Caco-2 (cell line): ENCODE results near the gene ZNFX1. TPM values are rescaled to one million over a fixed set of nuclear protein-coding genes. Genes with fewer than 3 reads are reported as not detected.

Experiments used
- Bru-seq: library from RNA; stranded (reverse); fragments of 400-500 nt; gene quantifications from one replicate; lab custom pipeline; 2021; lab: Mats Ljungman, UMichigan
- BruChase-seq, 2 experiments: library from RNA; stranded (reverse); fragments of 400-500 nt; gene quantifications; one replicate each; lab custom pipeline; 2021; lab: Mats Ljungman, UMichigan
- BruUV-seq: library from RNA; stranded (reverse); fragments of 400-500 nt; replicated peaks from 2 replicates; lab custom pipeline; 2021; lab: Mats Ljungman, UMichigan
- CTCF ChIA-PET: fragments of 300-600 bp; sonication (Branson Sonifier 250); formaldehyde crosslinking; loops from one replicate; lab custom pipeline; 2022; ENCODE audit warnings: antibody characterized with exemption; lab: Charles Lee
- POLR2A ChIA-PET: fragments of 300-600 bp; sonication (Branson Sonifier 250); formaldehyde crosslinking; loops from one replicate; lab custom pipeline; 2022; ENCODE audit warnings: antibody characterized with exemption; lab: Charles Lee
- DNase-seq, 2 experiments: peaks; one replicate each; pipeline versions ENCODE4 v3.0.0 to v3.0.0-alpha.2; 2020 to 2022
- H3K27me3 ChIP-seq: replicated peaks from 2 replicates; pipeline ENCODE4 v1.6.0; 2011; ENCODE audit warnings: low read length; ENCODE audit not compliant: control insufficient read depth, insufficient read depth
- H3K36me3 ChIP-seq: 2 replicates; pipeline ENCODE4 v1.5.1; 2011; ENCODE audit warnings: low read length; ENCODE audit not compliant: control insufficient read depth, insufficient read depth
- H3K4me1 ChIP-seq: fragments of 250-450 bp; sonication (Bioruptor Pico); 2 replicates; pipeline ENCODE4 v1.5.1; 2020; ENCODE audit warnings: mild to moderate bottlenecking
- H3K4me3 ChIP-seq: 2 replicates; pipeline ENCODE4 v1.5.1; 2011; ENCODE audit warnings: low read depth, mild to moderate bottlenecking, control low read depth, low read length
- H3K9me3 ChIP-seq: fragments of 250-450 bp; sonication (Bioruptor Pico); 2 replicates; pipeline ENCODE4 v1.5.1; 2020; ENCODE audit warnings: mild to moderate bottlenecking, moderate library complexity
- H3K27ac Mint-ChIP-seq: one replicate; pipeline ENCODE4 v1.8.0; 2022; ENCODE audit warnings: mixed read lengths; ENCODE audit not compliant: unreplicated experiment
- H3K27me3 Mint-ChIP-seq: one replicate; pipeline ENCODE4 v1.8.0; 2022; ENCODE audit warnings: mixed read lengths; ENCODE audit not compliant: insufficient read depth, unreplicated experiment
- H3K36me3 Mint-ChIP-seq: one replicate; pipeline ENCODE4 v1.8.0; 2022; ENCODE audit warnings: mild to moderate bottlenecking, mixed read lengths; ENCODE audit not compliant: insufficient read depth, unreplicated experiment
- H3K4me1 Mint-ChIP-seq: one replicate; pipeline ENCODE4 v1.8.0; 2022; ENCODE audit warnings: low read depth, mixed read lengths; ENCODE audit not compliant: unreplicated experiment
- H3K4me3 Mint-ChIP-seq: one replicate; pipeline ENCODE4 v1.8.0; 2022; ENCODE audit warnings: mild to moderate bottlenecking, moderate library complexity, mixed read lengths; ENCODE audit not compliant: unreplicated experiment
- H3K9me3 Mint-ChIP-seq: one replicate; pipeline ENCODE4 v1.8.0; 2022; ENCODE audit warnings: mixed read lengths; ENCODE audit not compliant: unreplicated experiment
- CTCF ChIP-seq, 2 experiments: fragments of 200-600 bp in 1 of 2; IDR thresholded peaks; 1 replicate in 1 of 2; 2 replicates in 1 of 2; pipeline versions ENCODE4 v1.5.1 to v1.8.0; 2011 to 2022; ENCODE audit warnings: antibody characterized with exemption in 1 of 2, control low read depth in 1 of 2, inconsistent platforms in 1 of 2, low read depth in 1 of 2, low read length in 1 of 2, mild to moderate bottlenecking in 1 of 2, moderate library complexity in 1 of 2; ENCODE audit not compliant: insufficient read depth in 1 of 2, severe bottlenecking in 1 of 2, unreplicated experiment in 1 of 2
- intact Hi-C: fragments of 100-400 bp; cut with micrococcal nuclease; formaldehyde crosslinking; loops from one replicate; pipeline ENCODE4 v1.10.0; 2022; ENCODE audit not compliant: unreplicated experiment
- long read RNA-seq: library from polyadenylated mRNA; stranded (forward); transcript quantifications from one replicate; pipeline ENCODE4 v2.0.0, GENCODE V29; 2022
- total RNA-seq: library from RNA; stranded (reverse); gene quantifications from 2 replicates; pipeline ENCODE4 v1.2.3, GENCODE V29; 2022

Gene ZNFX1
- total RNA-seq: 34.0 and 34.7 TPM in 2 replicates
- percentile 87 among the genes with signal in this experiment for Bru-seq, nascent RNA
- BruChase-seq, experiment 1, labeled RNA remaining after a 2-hour chase: percentile 89 among the genes with signal in this experiment
- BruChase-seq, experiment 2, labeled RNA remaining after a 6-hour chase: percentile 84 among the genes with signal in this experiment
- long read RNA-seq, partial matches to known transcripts: 5 of 27 reads
- long read RNA-seq, other reads (novel, unspliced or antisense): 22 of 27 reads

DNA sequence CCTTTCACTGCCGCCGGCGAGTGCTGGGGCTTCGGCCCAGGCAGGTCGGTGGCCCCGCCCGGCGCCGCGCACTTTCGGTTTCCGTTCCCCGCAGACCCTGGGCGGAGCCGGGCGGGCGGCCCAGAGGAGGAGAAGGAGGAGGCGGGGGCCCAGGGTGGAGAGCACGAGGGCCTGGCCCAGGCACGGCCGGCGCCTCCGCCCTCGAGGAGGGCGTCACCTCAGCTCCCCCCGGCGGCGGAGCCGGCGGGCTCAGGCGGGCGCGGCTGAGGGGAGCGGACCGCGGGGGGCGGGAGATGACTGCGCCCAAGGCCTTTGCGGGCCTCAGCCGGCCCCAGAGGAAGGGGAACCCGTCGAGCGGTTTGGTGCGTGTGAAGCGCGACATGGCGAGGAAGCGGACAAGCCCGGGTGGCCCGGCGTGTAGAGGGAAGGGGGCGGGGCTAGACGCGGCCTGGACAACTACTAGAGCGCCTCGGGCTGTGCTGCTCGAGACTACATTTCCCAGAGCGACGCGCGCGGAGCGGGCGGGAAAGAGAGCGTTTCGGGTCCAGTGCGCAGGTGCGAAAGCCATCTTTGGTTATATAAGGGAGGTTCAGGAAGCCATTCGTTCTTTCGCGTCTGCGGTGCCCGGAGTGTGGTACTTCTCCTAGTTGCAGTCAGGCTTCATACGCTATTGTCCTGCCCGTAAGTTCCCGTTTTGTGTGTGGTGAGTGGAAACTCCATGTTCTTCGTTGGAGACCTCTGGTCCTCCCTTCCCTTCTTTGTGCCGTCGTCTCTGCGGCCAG, at the start of gene ZNFX1:
Gene ZNFX1, minus strand, starts transcription at position 22 of the 782 bp plus-strand sequence. CDS start 2,218 bp downstream, outside the sequence.
- intact Hi-C loops: loop anchor here (1.0 to 2.0 kb wide), 3 partner anchors 9 to 59 kb away; partner anchors contain the start of gene DDX27
- peak within 1 kb of the TSS; percentile 81 for H3K4me3 Mint-ChIP-seq

GRCh38 chr20:49326026-49326425, 48.2 kb upstream of the ZNFX1 start:
- intact Hi-C loops: no loop called here
- Mint-ChIP-seq H3K27me3 (peaks cover 27% of the 10 kb centered on the region), H3K36me3 (no peaks in the 10 kb centered on the region), H3K9me3 (no peaks in the 10 kb centered on the region), H3K27ac (no peak overlapping the region), H3K4me1 (no peaks in the 10 kb centered on the region), H3K4me3 (no peak overlapping the region)
- DNase-seq: no peak
- ChIA-PET POLR2A (no interaction called here), CTCF (interaction anchor here (1.0 kb wide), 1 partner anchor 158 kb away, joined by 4 read pairs; no protein-coding TSS in a partner anchor)
- TF ChIP-seq CTCF (IDR thresholded peaks at IDR 0.05; ENCODE audit: insufficient read depth in 1 of 2, low read depth in 1 of 2, low read length in 1 of 2, severe bottlenecking in 1 of 2, unreplicated experiment in 1 of 2): no peak
- Histone ChIP-seq H3K4me1 (no peaks in the 10 kb centered on the region), H3K27me3 (peaks cover 5% of the 10 kb centered on the region; the same call in 1 of the 2 replicates), H3K4me3 (no peak overlapping the region), H3K36me3 (no peaks in the 10 kb centered on the region), H3K9me3 (no peaks in the 10 kb centered on the region)
- BruUV-seq: no TSS peak

More for the DNA sequence above, at the start of gene ZNFX1:
- no TSS peak for BruUV-seq
- H3K36me3 ChIP-seq: peaks cover 51% of the 10 kb centered on the region
- H3K9me3 Mint-ChIP-seq: peaks cover 35% of the 10 kb centered on the region
- H3K27me3 ChIP-seq: no peaks in the 10 kb centered on the region
- peaks cover 38% of the 10 kb centered on the region for H3K9me3 ChIP-seq
- ChIA-PET POLR2A (interaction anchor here (0.6 to 2.3 kb wide), 18 partner anchors 9 to 638 kb away, joined by 3 to 45 read pairs (median 4); partner anchors contain the start of genes CSE1L and DDX27), CTCF (interaction anchor here (0.6 to 1.0 kb wide), 3 partner anchors 42 to 328 kb away, joined by 3 to 12 read pairs (median 4); no protein-coding TSS in a partner anchor)
- H3K4me1 ChIP-seq: peaks cover 44% of the 10 kb centered on the region
- H3K4me3 ChIP-seq: peak within 1 kb of the TSS; percentile 76
- peaks cover 56% of the 10 kb centered on the region for H3K4me1 Mint-ChIP-seq
- peak; percentile 100 for DNase-seq
- peak within 1 kb of the TSS; percentile 97 for H3K27ac Mint-ChIP-seq
- H3K27me3 Mint-ChIP-seq: peaks cover 9% of the 10 kb centered on the region
- TF ChIP-seq CTCF (IDR thresholded peaks at IDR 0.05; ENCODE audit: insufficient read depth in 1 of 2, low read depth in 1 of 2, low read length in 1 of 2, severe bottlenecking in 1 of 2, unreplicated experiment in 1 of 2): no peak
- H3K36me3 Mint-ChIP-seq: peaks cover 97% of the 10 kb centered on the region

DNA sequence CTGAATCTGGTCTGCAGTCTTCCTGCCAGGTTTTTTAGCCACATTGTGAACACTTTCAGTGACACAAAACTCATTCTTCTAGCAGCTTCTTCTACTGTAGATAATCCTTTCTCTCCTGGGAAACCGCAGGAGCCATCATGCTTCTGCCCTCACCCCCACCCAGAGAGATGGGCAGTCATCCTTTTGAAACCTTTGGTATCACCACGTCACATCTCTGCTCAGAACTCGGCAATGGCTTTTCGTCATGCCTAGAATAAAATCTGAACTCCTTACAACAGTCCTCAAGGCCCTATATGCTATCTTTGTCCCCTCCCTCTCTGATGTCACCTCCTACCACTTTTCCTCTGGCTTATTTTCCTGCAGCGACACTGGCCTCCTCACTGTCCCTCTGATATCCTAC, 46.4 kb upstream of the ZNFX1 start:
- Mint-ChIP-seq H3K36me3 (no peaks in the 10 kb centered on the region), H3K4me1 (no peaks in the 10 kb centered on the region), H3K9me3 (no peaks in the 10 kb centered on the region), H3K4me3 (no peak overlapping the region), H3K27me3 (peaks cover 21% of the 10 kb centered on the region), H3K27ac (no peak overlapping the region)
- no peaks in the 10 kb centered on the region for H3K36me3 ChIP-seq
- CTCF ChIA-PET: interaction anchor here (1.0 to 3.1 kb wide), 8 partner anchors 14 to 286 kb away, joined by 3 to 29 read pairs (median 4); no protein-coding TSS in a partner anchor
- H3K4me3 ChIP-seq: no peak overlapping the region
- BruUV-seq: no TSS peak
- no peak for TF ChIP-seq CTCF (IDR thresholded peaks at IDR 0.05; ENCODE audit: insufficient read depth in 1 of 2, low read depth in 1 of 2, low read length in 1 of 2, severe bottlenecking in 1 of 2, unreplicated experiment in 1 of 2)
- peaks cover 5% of the 10 kb centered on the region; the same call in 1 of the 2 replicates for H3K27me3 ChIP-seq
- POLR2A ChIA-PET: interaction anchor here (1.0 to 1.5 kb wide), 2 partner anchors 36 to 78 kb away, joined by 3 read pairs; no protein-coding TSS in a partner anchor
- H3K4me1 ChIP-seq: no peaks in the 10 kb centered on the region
- intact Hi-C loops: no loop called here
- no peak for DNase-seq
- no peaks in the 10 kb centered on the region for H3K9me3 ChIP-seq
